HG03575 (cell line): Measurements from ENCODE around the gene PKP1.

ENCODE experiments used
- ATAC-seq: cut with Tn5 transposase; IDR thresholded peaks from one replicate; pipeline ENCODE4 v1.9.1; 2021; ENCODE audit not compliant: unreplicated experiment, insufficient number of reproducible peaks, low FRiP score; ENCODE audit errors: extremely low read depth

PKP1 gene

DNA sequence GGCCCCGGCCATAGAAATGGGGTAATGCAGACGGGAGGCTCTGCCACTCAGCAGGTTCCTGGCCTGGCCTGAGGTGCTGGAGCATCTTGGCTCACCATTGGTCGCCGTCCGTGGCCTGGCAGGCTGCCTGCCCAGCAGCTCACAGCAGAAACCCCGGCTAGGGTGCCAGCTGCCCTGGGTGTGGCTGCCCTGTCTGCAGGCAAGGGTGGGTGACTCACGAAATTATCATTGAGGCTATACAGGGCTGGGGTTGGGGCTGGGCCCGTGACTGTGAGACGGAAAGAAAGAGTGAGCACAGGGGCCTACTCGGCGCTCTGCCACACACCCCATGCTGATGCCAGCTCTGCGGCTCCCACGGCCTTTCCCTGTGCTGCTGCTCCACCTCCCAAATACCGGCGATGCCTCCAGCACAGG lies 8.0 kb upstream of the PKP1 start:
- no peak for ATAC-seq

DNA sequence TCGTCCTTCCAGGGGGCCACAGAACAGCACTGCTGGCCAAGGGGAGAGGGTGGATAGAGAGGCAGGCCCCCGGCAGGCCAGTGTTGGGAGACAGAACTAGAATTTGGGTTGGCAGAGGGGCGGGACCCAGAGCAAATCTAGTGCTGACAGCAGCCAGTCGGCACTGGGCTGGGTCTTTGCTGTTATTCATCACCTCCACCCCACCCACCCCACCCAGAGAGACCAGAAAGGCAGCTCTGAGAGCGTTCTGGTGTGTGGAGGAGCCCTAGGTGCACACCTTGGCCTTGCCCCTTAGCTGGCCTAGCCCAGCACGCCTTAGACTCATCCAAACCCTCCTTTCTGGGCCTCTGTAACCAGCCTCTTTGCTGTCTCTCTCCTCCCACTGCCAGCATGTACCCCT lies 6.4 kb upstream of the PKP1 start:
- ATAC-seq: no peak

DNA sequence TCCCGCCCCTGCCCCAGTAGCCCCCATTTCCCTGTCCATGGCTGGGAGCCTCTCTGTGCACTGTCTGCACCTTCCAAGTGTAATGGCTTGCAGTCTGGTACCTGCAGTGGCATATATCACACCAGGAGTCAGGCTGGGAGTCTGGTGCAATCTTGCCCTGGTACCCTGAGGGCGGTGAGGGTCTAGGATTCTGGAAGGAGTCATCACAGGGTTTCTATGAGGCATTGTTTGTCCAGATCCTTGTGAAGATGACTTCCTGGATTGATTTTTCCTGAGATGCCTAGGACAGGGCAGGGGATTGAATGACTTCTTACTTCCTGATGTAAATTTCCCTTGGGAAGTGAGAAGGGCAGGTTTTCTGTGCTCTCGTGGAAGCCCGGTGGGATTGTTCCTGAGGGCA lies 5.9 kb upstream of the PKP1 start:
- no peak for ATAC-seq

DNA sequence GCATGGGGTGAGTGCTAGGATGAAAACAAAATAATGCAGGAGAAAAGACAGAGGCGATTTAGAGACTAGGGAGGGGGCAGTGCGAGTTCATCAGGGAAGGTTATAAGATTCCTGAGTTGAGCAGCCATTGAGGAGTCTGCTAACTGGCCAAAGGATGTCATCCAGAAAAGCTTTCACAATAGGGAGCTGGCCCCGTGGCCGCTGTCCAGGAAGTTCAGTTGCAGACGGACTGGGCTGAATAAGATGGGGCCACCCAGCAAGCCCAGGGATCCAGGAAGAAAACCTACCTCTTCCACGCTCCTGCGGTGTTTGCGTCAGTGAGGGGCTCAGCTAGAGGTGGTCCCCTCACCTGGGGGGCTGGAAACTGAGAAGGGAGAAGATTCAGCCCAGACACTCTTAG lies 4.0 kb upstream of the PKP1 start:
- ATAC-seq: no peak

DNA sequence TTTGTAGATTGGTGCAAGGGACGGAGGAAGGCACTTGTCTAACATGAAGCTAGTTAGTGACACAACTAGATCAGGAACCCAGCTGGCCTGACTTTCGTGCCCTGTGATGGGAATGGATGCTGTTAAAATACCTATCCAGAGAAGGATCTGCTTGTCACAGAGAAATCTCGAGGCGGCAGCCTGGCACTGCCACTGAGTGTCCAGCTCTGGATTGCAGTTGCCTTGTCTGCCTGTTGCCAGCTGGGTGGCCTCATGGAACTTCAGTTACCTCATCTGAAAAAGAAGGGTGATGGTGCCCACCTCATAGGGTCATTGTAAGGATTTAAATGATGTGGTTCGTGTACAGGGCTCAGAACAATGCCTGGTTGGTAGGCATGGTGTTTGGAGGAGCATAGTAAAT lies 2.4 kb upstream of the PKP1 start:
- no peak for ATAC-seq

DNA sequence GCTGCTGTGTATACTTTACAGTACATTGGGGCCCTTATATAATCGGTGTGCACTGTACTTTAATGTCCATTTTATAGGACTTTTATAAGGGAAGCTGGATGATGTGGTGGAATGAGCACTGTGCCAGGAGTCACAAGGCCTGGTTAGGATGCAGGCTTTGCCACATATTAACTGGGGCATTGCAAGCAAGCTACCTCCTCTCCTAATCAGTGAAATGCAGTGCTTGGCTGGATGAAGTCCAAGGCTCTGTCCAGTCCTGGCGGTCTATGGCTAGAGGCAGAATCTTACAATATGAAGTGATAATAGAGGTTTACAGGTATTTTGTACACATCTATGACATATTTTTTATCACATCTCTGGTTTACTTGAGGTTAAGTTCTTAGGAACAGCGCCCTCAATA lies 1.7 kb upstream of the PKP1 start:
- no peak for ATAC-seq

DNA sequence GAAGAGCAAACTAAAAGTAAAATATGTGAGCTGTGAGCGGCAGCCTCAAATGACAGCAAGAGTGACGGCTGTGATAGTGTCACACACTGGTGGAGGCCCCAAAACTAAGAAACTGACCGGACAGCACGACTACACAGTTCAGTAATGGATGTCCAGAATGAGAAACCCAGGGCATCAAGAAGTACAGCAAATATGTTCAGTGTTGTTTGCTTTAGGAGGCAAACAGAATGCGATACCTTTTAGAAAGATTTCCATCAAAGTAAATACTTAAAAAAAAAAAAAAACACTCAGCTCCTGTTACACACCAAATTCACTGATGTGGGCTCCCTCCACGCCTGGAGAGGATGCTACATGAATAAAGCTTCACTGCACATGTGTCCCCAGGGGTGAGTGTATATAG lies 1.1 kb upstream of the PKP1 start:
- no peak for ATAC-seq

DNA sequence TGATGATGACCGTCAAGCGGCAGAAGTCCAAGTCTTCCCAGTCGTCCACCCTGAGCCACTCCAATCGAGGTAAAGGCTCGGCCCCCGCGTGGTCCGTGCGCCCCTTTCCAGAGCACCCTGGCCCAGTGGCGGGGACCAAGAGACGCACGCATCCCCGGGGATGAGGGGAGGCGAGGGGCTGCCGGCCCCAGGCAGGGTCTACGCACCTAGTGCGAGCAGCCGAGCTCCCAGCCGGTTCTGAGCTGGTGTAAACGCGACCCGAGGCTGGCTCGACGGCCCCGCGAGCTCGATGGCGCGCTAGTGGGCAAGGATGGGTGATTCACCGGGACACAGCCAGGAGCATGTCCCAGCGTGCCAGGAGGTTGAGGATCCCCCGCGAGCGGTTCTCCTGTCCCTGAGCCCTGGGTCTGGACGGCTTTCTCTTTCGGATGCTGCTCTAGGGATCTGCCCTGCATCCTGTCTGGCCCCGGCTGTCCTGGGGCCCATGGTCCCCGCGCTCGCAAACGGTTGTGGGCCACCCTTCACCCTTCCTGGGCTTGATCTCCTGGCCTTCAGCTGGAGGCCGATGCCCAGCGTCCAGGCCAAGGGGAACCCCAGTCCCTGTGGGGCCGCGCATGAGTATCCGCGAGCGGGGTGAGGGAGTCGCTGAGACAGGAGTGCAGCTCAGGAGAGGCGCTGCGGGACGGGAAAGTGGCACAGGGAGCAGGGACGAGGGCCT lies 689 bp downstream of the PKP1 start:
- no peak for ATAC-seq

DNA sequence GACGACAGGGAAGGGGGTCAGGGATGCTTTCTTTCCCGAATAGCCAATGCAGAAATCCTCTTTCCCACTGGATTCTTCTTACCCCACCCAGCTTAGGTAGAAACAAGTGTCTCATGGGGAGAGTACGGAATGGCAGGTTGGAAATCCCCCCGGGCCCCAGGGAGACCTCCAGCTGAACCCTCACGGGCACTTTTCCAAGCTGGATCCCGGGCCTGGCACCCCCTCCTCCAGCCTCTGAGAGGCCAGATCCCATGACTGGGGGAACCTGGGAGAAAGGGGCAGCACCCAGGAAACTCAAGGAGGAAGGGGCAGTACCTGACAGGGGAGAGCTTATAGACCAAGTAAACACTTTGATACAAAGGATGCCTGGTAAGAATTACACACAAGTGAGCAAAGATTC lies 1.3 kb downstream of the PKP1 start:
- ATAC-seq: no peak

DNA sequence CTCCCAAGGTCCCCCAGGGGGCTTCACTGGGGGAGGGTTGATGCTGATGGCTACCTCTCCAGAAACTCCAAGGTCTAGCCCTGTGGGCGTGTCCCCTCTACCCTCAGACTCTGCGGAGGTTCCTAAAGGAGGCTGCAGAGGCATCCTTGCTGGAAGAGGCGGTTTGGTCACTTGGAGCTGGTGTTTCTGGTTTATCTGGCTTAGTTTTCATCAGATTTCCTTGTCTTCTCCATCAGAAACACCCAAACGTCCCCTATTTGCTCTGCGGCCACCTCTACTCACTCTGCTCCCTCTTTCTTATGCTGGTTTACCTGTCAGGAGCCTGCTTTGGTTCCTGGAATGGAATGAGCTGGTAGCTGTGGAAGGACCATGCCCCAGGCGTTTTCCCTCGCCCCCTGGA lies 2.5 kb downstream of the PKP1 start:
- no peak for ATAC-seq

DNA sequence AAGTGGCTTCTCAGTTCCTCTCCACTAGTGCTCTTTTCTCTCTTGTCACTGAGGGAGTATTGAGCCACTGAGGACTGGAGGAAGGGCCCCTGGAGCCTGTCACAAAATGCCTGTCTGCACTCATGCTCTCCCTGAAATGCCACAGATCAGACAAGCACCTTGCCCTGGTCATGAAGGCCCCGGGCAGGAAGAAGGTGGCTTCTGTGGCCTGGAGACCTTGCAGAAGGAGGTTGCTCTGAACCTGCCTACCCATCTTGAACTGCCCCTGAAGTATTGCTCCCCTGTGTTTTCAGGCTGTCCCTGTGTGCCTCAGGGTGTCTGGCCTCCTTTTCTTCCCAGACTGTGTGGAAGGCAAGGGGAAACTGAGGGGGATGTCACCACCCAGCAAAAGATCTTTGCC lies 3.1 kb downstream of the PKP1 start:
- ATAC-seq: no peak

DNA sequence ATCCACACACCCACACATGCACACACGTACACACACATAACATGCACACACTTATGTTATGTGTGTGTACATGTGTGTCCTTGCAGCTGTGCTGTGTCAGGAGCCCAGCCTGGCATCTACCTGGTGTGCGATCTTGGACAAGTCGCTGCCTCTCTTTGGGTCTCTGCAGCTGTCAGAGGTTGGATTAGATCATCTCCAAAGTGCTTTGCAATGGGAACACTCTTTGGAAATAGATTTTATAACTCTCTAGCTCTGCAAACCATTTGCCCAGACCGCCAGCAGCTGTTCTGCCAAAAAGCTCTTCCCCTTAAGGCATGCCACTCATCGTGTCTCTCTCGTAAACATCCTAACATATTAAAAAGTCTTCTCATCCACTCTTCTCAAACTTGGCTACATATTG lies 4.7 kb downstream of the PKP1 start:
- ATAC-seq: no peak

DNA sequence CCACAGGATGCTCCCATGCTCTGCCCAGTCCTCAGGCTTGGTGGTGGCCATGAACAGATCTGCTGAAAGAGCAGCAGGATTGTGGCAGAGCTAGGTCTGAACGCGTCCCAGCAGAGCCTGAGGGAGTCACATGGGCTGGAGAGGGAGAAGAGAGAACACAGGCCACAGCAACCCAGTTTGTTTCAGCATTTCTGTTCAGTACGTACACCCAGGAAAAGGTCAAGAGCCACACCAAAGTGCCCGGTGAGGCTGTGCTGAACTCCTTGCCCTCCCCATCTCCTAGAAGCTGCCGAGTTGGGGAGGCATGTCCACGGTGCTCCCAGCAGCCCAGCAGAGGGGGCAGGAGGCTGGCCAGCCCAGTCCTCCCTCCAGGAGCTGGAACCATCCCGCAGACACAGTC lies 5.5 kb downstream of the PKP1 start:
- ATAC-seq: no peak

DNA sequence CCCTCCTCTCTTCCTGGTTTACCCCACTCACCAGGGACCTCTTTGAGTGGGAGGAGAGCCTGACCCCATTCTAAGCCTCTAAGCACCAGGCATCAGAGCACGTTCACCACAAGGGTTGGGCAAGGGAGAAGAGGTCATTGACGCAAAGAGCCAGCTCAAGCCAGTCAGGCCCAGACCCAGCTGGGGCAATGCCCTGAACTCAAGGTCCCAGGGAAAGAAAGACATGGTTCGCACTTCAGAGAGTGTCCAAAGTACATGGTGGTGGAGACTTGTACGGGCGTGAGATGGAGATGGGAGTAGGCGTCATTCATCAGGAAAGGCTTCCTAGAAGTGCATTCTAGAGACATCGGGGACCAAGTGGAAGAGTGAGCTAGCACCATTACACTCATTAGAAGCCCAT lies 7.2 kb downstream of the PKP1 start:
- ATAC-seq: no peak

DNA sequence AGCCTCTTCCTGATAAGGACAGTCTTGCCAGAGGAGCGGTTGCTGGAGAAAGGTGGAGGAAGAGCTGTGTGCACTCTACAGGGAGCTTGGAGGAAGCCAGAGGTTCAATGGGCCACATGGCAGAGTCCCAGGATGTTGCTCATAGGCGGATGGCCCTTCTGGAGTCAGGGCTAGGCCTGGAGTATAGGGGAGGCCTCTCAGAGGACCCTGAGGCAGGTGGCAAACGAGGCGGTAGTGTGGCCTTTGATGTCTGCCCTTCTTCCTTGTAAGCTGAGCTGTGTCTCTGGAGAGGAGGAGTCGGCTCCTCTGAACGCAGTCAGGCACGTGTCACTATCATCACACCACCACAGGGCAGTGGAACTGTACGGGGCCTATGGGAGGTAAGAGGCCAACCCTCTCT lies 8.6 kb downstream of the PKP1 start:
- no peak for ATAC-seq

DNA sequence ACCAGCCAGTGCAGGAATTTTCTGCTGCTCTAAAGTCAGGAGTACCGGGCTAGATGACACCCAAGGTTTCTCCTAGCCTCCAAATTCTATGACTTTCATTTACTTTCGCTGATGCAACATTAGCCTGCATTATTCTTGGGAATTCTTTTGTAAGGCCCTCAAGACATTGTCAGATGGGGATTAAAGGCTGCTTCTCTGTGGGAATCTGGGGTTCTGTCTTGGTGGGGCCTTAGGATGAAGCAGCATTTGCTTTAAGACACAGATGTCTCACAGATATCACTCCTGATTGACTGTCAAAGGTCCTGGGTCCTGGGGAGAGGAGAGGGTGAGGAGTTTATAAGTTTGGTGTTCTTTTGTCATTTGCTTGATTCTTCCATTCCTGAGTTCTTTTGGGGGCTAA lies 11.6 kb downstream of the PKP1 start:
- no peak for ATAC-seq

DNA sequence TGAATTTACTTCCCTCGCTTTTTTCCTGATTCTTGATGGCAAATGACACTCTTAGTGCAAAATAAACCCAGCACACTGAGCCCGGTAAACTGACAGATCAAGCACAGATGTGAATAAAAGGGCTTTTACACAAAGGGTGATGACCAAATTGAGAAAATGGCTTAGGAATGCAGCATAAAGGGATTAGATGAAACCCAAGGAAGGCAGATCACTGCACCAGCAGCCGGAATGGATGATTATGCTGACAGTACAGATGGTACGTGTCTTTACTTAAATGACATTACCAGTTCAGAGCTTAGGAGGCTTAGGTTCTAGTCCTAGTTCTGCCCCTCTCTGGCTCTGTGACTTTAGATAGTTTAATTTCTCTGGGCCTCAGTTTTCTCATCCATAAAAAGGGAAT lies 12.0 kb downstream of the PKP1 start:
- no peak for ATAC-seq

DNA sequence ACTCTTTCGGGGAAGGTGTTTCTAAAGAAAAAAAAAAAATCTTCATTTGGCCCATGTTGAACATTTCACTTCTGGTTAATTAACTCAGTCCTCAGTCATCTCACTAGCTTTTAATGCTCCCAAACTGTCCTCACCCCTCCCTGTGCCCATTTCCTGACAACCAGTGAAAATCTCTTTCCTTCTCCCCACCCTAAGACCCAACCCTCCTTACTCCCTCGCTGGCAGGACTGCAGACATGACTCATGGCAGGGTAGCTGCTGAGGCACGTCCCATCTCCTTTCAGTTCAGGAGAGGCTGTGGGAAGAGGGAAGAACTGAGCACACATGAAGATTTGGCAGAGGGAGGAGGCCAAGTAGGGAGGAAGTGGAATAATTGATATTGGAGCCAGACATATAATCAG lies 12.6 kb downstream of the PKP1 start:
- ATAC-seq: no peak

DNA sequence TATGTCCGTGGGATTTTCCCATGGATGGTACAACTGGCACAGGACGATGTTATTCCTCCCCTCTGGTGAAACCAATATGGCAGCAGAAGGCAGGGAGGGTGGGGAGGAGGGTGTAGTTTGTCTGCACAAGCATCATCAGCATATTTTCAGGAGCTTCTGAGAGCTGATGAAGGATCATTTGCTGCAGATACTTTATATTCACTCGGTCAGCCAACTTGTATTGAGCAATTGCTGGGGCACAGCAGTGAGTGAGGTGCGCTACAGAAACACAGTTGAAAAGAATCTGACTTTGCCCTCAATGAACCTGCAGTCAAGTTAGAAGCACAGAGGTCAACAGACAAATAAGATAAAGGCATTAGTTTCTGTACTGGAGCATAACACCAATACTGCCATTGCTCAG lies 13.0 kb downstream of the PKP1 start:
- ATAC-seq: no peak

DNA sequence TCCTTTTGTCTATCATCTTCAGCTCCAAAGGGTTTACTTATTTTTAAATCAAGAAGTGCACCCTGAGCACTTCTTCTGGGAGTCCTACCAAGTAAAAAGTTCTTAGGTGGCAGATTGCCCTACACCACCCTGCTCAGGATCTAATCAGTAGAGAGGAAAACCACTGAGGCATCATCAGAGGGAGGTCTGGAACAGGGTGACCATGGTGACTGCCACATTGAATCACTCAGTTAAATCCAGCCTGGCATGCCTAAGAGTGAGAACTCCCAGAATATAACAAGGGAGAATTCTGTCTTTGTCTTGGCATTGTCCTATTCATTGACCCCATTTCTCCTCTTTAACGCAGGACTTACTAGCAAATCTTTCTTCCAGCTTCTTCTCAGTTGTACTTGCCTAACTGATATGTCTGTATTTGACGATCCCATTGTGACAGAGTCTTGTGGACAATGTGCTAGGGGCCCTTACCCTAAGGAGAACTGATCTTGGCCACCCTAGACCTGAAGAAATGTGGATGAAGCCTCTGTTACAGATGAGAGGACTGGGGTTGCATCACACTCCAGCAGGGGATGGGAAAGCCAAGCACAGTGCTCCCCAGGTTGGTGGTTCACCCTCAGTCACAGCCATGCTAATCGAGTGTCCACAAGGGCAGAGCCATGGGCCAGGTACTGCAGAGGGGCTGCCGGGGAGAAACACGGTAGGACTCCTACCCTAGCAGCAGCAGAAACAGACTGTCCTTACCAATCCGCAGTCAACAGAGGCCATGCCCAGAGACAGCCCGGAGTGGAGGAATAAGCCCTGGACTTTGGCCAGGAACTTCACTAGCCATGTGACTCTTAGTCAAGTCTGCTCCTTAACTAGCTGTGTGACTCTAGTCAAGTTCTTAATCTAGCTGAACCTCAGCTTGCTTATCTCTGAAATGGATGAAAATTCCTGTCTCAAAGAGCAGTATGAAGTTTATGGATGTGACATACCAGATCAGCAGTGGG lies 15.4 kb downstream of the PKP1 start:
- no peak for ATAC-seq
